IMR-90 (cell line): ENCODE data around the gene CXCL3. TPM values are rescaled to one million over a fixed set of nuclear protein-coding genes. Genes with fewer than 3 reads are reported as not detected.

ENCODE experiments used
- microRNA-seq, 2 experiments: library from miRNA; stranded (forward) in 1 of 2; unstranded in 1 of 2; fragments of 10-50 nt in 1 of 2; fragments of <30 nt in 1 of 2; gene quantifications in 1 of 2; microRNA quantifications in 1 of 2; one replicate each; pipeline versions ENCODE3 to v1.1.0; 2013 to 2020; ENCODE audit not compliant: insufficient read depth in 1 of 2, insufficient read length in 1 of 2, unreplicated experiment in 1 of 2
- polyA plus RNA-seq, 3 experiments: library from polyadenylated mRNA; depleted of rRNA; stranded (reverse); fragments of >200 nt; gene quantifications; 2 replicates each; pipeline ENCODE4 v1.2.3, GENCODE V29; 2012; ENCODE audit warnings: low replicate concordance in 1 of 3
- small RNA-seq, 5 experiments: library from RNA; depleted of rRNA; stranded (forward); fragments of <200 nt; gene quantifications; one replicate each; pipeline ENCODE3, GENCODE V24; 2012
- total RNA-seq: library from RNA; depleted of rRNA; stranded (reverse); fragments of >200 nt; gene quantifications from 2 replicates; pipeline ENCODE4 v1.2.3, GENCODE V29; 2012; rRNA removed

The CXCL3 gene
- total and polyA plus RNA-seq, 2 of the 4 experiments (the other 2 are of a cell fraction) = 0.18 to 0.74 TPM

Small RNAs within 50 kb of the gene (microRNA-seq; reads per million reads assigned to microRNA genes)
- not detected for gene RN7SL218P (ENCODE audit: insufficient read depth, insufficient read length)

Small RNAs within 50 kb of the gene (small RNA-seq; reads per million reads assigned to genes)
- gene RN7SL218P = 0 reads per million in 5 experiments

Other genes starting within 250 kb of the CXCL3 start
- gene CXCL6, start 202.0 kb downstream of the CXCL3 start, total RNA-seq = not detected in 2 replicates
- gene CXCL6, start 202.0 kb downstream of the CXCL3 start, polyA plus RNA-seq (2012; rRNA removed) = not detected in 2 replicates
- not detected in 2 replicates for gene PF4V1, start 185.4 kb downstream of the CXCL3 start, total RNA-seq
- not detected in 2 replicates for gene PF4V1, start 185.4 kb downstream of the CXCL3 start, polyA plus RNA-seq (2012; rRNA removed)
- gene CXCL1, start 169.3 kb downstream of the CXCL3 start, total RNA-seq = not detected in 2 replicates
- gene CXCL1, start 169.3 kb downstream of the CXCL3 start, polyA plus RNA-seq (2012; rRNA removed) = 1.1 and 2.0 TPM in 2 replicates
- gene PF4, start 56.7 kb downstream of the CXCL3 start, total RNA-seq = not detected in 2 replicates
- gene PF4, start 56.7 kb downstream of the CXCL3 start, polyA plus RNA-seq (2012; rRNA removed) = not detected in 2 replicates
- gene PPBP, start 50.5 kb downstream of the CXCL3 start, total RNA-seq = not detected in 2 replicates
- gene PPBP, start 50.5 kb downstream of the CXCL3 start, polyA plus RNA-seq (2012; rRNA removed) = not detected in 2 replicates
- not detected in 2 replicates for gene CXCL5, start 40.0 kb downstream of the CXCL3 start, total RNA-seq
- gene CXCL5, start 40.0 kb downstream of the CXCL3 start, polyA plus RNA-seq (2012; rRNA removed) = 0.14 and 0.22 TPM in 2 replicates
- 0.18 and 0.28 TPM in 2 replicates for gene CXCL2, start 60.5 kb upstream of the CXCL3 start, total RNA-seq
- 0.99 and 3.7 TPM in 2 replicates for gene CXCL2, start 60.5 kb upstream of the CXCL3 start, polyA plus RNA-seq (2012; rRNA removed)
- gene MTHFD2L, start 119.4 kb upstream of the CXCL3 start, total RNA-seq = 4.3 and 9.2 TPM in 2 replicates
- gene MTHFD2L, start 119.4 kb upstream of the CXCL3 start, polyA plus RNA-seq (2012; rRNA removed) = 1.5 and 2.8 TPM in 2 replicates